HEK293T (cell line): ENCODE results near the gene RASD2.

Source experiments
- ARNT ChIP-seq: fragments of 450-650 bp; IDR thresholded peaks from 2 replicates; pipeline ENCODE4 v1.6.1; 2017; ENCODE audit warnings: mild to moderate bottlenecking
- BHLHE40 ChIP-seq: fragments of 450-650 bp; IDR thresholded peaks from 2 replicates; pipeline ENCODE4 v1.6.1; 2016; ENCODE audit warnings: mild to moderate bottlenecking, moderate library complexity, borderline replicate concordance
- ELF4 ChIP-seq: fragments of 450-650 bp; IDR thresholded peaks from 2 replicates; pipeline ENCODE4 v1.6.1; 2017; ENCODE audit warnings: antibody characterized with exemption
- FOXA1 ChIP-seq: fragments of 450-650 bp; IDR thresholded peaks from 2 replicates; pipeline ENCODE4 v1.6.1; 2016; ENCODE audit warnings: mild to moderate bottlenecking
- FOXM1 ChIP-seq: fragments of 450-650 bp; IDR thresholded peaks from 2 replicates; pipeline ENCODE4 v1.6.1; 2017; ENCODE audit warnings: mild to moderate bottlenecking, borderline replicate concordance
- LEF1 ChIP-seq: fragments of 450-650 bp; IDR thresholded peaks from 2 replicates; pipeline ENCODE4 v1.6.1; 2017; ENCODE audit warnings: mild to moderate bottlenecking, borderline replicate concordance
- NFRKB ChIP-seq: fragments of 450-650 bp; IDR thresholded peaks from 2 replicates; pipeline ENCODE4 v1.6.1; 2016; ENCODE audit warnings: mild to moderate bottlenecking, moderate library complexity
- SP1 ChIP-seq: fragments of 450-650 bp; IDR thresholded peaks from 2 replicates; pipeline ENCODE4 v1.6.1; 2017
- SUZ12 ChIP-seq: fragments of 450-650 bp; IDR thresholded peaks from 2 replicates; pipeline ENCODE4 v1.6.1; 2016; ENCODE audit warnings: mild to moderate bottlenecking
- TARDBP ChIP-seq: fragments of 450-650 bp; IDR thresholded peaks from 2 replicates; pipeline ENCODE4 v1.6.1; 2016

DNA sequence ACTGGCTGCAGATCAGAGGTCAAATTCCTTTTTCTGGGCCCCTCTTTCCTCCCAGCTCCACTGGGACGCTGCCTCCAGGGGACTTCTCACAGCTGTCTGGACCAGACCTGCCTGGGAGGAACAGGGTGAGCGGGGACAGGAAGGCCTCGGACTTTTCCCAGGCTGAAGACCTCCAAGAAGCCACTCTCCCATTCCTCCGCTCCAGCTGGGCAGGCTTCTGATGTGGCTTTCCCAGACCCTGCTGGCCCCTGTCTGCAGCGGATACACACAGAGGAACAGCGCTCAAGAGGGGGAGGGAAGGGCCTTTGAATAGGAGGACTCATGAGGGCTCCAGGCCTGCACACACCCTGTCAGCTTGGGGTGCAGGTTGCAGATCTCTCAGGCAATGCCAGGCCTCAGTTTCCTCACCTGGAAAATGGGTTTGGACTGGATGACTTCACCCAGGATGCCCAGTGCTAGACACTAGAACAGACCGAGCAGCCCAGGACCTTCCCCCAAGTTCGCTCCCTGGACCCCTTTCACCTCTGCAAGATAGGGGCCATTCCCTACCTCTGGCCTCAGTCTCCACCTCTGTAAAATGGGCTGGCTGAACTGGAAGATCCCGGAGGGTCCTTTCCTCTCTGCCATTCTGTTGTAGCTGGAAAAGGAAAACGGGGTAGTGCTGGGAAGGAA, 39.9 kb downstream of the RASD2 start:
- TF ChIP-seq FOXM1 (no peak), ARNT (no peak), SUZ12 (no peak), TARDBP (no peak), NFRKB (no peak), FOXA1 (no peak), BHLHE40 (no peak), ELF4 (no peak), SP1 (no peak), LEF1 (no peak)
